IMR-90 (cell line): ENCODE results near the gene RNF11. TPM values are rescaled to one million over a fixed set of nuclear protein-coding genes. Genes with fewer than 3 reads are reported as not detected.

ENCODE experiments used
- ATAC-seq: fragments of 200-7000 bp; cut with Tn5 transposase; 2 replicates; pipeline ENCODE4 v1.9.1; 2020; ENCODE audit warnings: low read depth, mild to moderate bottlenecking, moderate library complexity
- BruUV-seq: library from RNA; stranded (reverse); fragments of 400-500 nt; replicated peaks from 2 replicates; lab custom pipeline; 2021; lab: Mats Ljungman, UMichigan
- CTCF ChIA-PET: fragments of 300-600 bp; formaldehyde crosslinking; extraction: SDS; loops from one replicate; lab custom pipeline; 2021; ENCODE audit warnings: antibody characterized with exemption; lab: Yijun Ruan, JAX
- POLR2A ChIA-PET: fragments of 300-600 bp; sonication (Branson Sonifier 250); formaldehyde crosslinking; loops from one replicate; lab custom pipeline; 2022; ENCODE audit warnings: antibody characterized with exemption; ENCODE audit not compliant: unreplicated experiment; lab: Charles Lee
- DNase-seq: peaks from one replicate; pipeline ENCODE4 v3.0.0; 2013
- H2AFZ ChIP-seq: replicated peaks from 2 replicates; pipeline ENCODE3; 2013; ENCODE audit warnings: low read length, mild to moderate bottlenecking; ENCODE audit not compliant: poor library complexity
- H2AK5ac ChIP-seq: 2 replicates; pipeline ENCODE4 v1.6.1; 2013; ENCODE audit warnings: low read depth, low read length, inconsistent platforms
- H2AK9ac ChIP-seq: replicated peaks from 2 replicates; pipeline ENCODE3; 2013; ENCODE audit warnings: mild to moderate bottlenecking, low read depth, low read length, moderate library complexity; ENCODE audit not compliant: poor library complexity
- H2BK120ac ChIP-seq: 2 replicates; pipeline ENCODE4 v1.6.1; 2013; ENCODE audit warnings: low read depth, low read length, inconsistent platforms
- H2BK15ac ChIP-seq: 3 replicates; pipeline ENCODE4 v1.6.1; 2013; ENCODE audit warnings: low read depth, low read length, inconsistent platforms
- H2BK20ac ChIP-seq: 2 replicates; pipeline ENCODE4 v1.6.1; 2013; ENCODE audit warnings: low read depth, mild to moderate bottlenecking, inconsistent platforms, low read length, moderate library complexity
- H2BK5ac ChIP-seq: 2 replicates; pipeline ENCODE4 v1.6.1; 2013; ENCODE audit warnings: mild to moderate bottlenecking, low read depth, low read length, inconsistent platforms; ENCODE audit not compliant: poor library complexity, severe bottlenecking
- H3K14ac ChIP-seq: replicated peaks from 2 replicates; pipeline ENCODE4 v1.6.1; 2013; ENCODE audit warnings: low read depth, low read length, inconsistent platforms
- H3K18ac ChIP-seq: 2 replicates; pipeline ENCODE4 v1.6.1; 2013; ENCODE audit warnings: low read depth, low read length, control low read depth
- H3K23ac ChIP-seq: 2 replicates; pipeline ENCODE4 v1.6.1; 2013; ENCODE audit warnings: low read depth, low read length, inconsistent platforms
- H3K27ac ChIP-seq: 2 replicates; pipeline ENCODE4 v1.5.1; 2013; ENCODE audit warnings: mild to moderate bottlenecking, control low read depth, low read length; ENCODE audit not compliant: insufficient read depth
- H3K27me3 ChIP-seq: 2 replicates; pipeline ENCODE4 v1.6.1; 2013; ENCODE audit warnings: low read length; ENCODE audit not compliant: control insufficient read depth, insufficient read depth
- H3K36me3 ChIP-seq: 2 replicates; pipeline ENCODE4 v1.6.1; 2013; ENCODE audit warnings: low read length, mixed read lengths; ENCODE audit not compliant: control insufficient read depth, insufficient read depth
- H3K4ac ChIP-seq: 2 replicates; pipeline ENCODE4 v1.6.1; 2013; ENCODE audit warnings: low read depth, low read length, inconsistent platforms
- H3K4me1 ChIP-seq: 2 replicates; pipeline ENCODE4 v1.6.1; 2013; ENCODE audit warnings: low read length, mixed read lengths; ENCODE audit not compliant: control insufficient read depth, insufficient read depth
- H3K4me2 ChIP-seq: 2 replicates; pipeline ENCODE4 v1.6.1; 2013; ENCODE audit warnings: low read depth, mild to moderate bottlenecking, control low read depth, low read length, moderate library complexity
- H3K4me3 ChIP-seq: 2 replicates; pipeline ENCODE4 v1.5.1; 2013; ENCODE audit warnings: low read depth, mild to moderate bottlenecking, control low read depth, low read length, moderate library complexity; ENCODE audit not compliant: insufficient read depth
- H3K56ac ChIP-seq: 2 replicates; pipeline ENCODE4 v1.6.1; 2013; ENCODE audit warnings: low read length, inconsistent platforms; ENCODE audit not compliant: insufficient read depth; ENCODE audit errors: extremely low read depth
- H3K79me1 ChIP-seq, 2 experiments: 2 replicates each; pipeline ENCODE4 v1.6.1; 2013; ENCODE audit warnings: low read length in 2 of 2, inconsistent platforms in 1 of 2, low read depth in 1 of 2
- H3K9ac ChIP-seq: 2 replicates; pipeline ENCODE4 v1.6.1; 2013; ENCODE audit warnings: low read depth, low read length, control low read depth
- H3K9me1 ChIP-seq: 2 replicates; pipeline ENCODE4 v1.6.1; 2013; ENCODE audit warnings: low read length, inconsistent platforms; ENCODE audit not compliant: insufficient read depth
- H3K9me3 ChIP-seq: 2 replicates; pipeline ENCODE4 v1.6.1; 2013; ENCODE audit warnings: low read length; ENCODE audit not compliant: control insufficient read depth, insufficient read depth
- H4K20me1 ChIP-seq: 2 replicates; pipeline ENCODE4 v1.6.1; 2013; ENCODE audit warnings: low read length, inconsistent platforms; ENCODE audit not compliant: insufficient read depth
- H4K5ac ChIP-seq: 2 replicates; pipeline ENCODE4 v1.6.1; 2013; ENCODE audit warnings: mild to moderate bottlenecking, low read depth, low read length, control low read depth
- H4K8ac ChIP-seq, 2 experiments: 2 replicates each; pipeline ENCODE4 v1.6.1; 2013; ENCODE audit warnings: low read depth in 2 of 2, low read length in 2 of 2, control low read depth in 1 of 2, inconsistent platforms in 1 of 2
- H4K91ac ChIP-seq: 2 replicates; pipeline ENCODE4 v1.6.1; 2013; ENCODE audit warnings: low read depth, low read length, inconsistent platforms; ENCODE audit not compliant: insufficient read depth
- BHLHE40 ChIP-seq: fragments of 150-350 bp; IDR thresholded peaks from 2 replicates; pipeline ENCODE4 v1.6.1; 2016; ENCODE audit warnings: mild to moderate bottlenecking, low read depth, low read length
- CEBPB ChIP-seq: IDR thresholded peaks from 2 replicates; pipeline ENCODE4 v1.6.1; 2012; ENCODE audit warnings: low read depth, low read length, improper control_type of control experiment
- CHD1 ChIP-seq: IDR thresholded peaks from 2 replicates; pipeline ENCODE4 v1.6.1; 2012; ENCODE audit warnings: low read depth, low read length, improper control_type of control experiment
- CTCF ChIP-seq: conservative IDR thresholded peaks from 2 replicates; pipeline ENCODE4 v1.5.1; 2012; ENCODE audit warnings: mild to moderate bottlenecking, low read depth, low read length, improper control_type of control experiment
- ELK1 ChIP-seq: fragments of 150-350 bp; IDR thresholded peaks from 2 replicates; pipeline ENCODE4 v1.6.1; 2016; ENCODE audit warnings: low read depth, mild to moderate bottlenecking, low read length, moderate library complexity, borderline replicate concordance
- MAFK ChIP-seq: IDR thresholded peaks from 2 replicates; pipeline ENCODE4 v1.6.1; 2012; ENCODE audit warnings: low read depth, low read length, improper control_type of control experiment
- MAZ ChIP-seq: IDR thresholded peaks from 2 replicates; pipeline ENCODE4 v1.6.1; 2012; ENCODE audit warnings: low read depth, mild to moderate bottlenecking, low read length, improper control_type of control experiment, moderate library complexity, borderline replicate concordance
- NFE2L2 ChIP-seq: fragments of 150-350 bp; IDR thresholded peaks from 2 replicates; pipeline ENCODE4 v1.6.1; 2016; ENCODE audit warnings: low read depth, mild to moderate bottlenecking, low read length
- POLR2A ChIP-seq: IDR thresholded peaks from 2 replicates; pipeline ENCODE4 v1.6.1; 2012; ENCODE audit warnings: mild to moderate bottlenecking, low read depth, low read length
- RAD21 ChIP-seq: IDR thresholded peaks from 2 replicates; pipeline ENCODE4 v1.6.1; 2012; ENCODE audit warnings: low read length, improper control_type of control experiment
- RCOR1 ChIP-seq: IDR thresholded peaks from 2 replicates; pipeline ENCODE4 v1.6.1; 2012; ENCODE audit warnings: mild to moderate bottlenecking, low read length, improper control_type of control experiment; ENCODE audit not compliant: insufficient replicate concordance
- RFX5 ChIP-seq: IDR thresholded peaks from 2 replicates; pipeline ENCODE4 v1.8.0; 2012; ENCODE audit warnings: low read depth, mild to moderate bottlenecking, low read length, moderate library complexity
- SMC3 ChIP-seq: fragments of 150-350 bp; IDR thresholded peaks from 2 replicates; pipeline ENCODE4 v1.6.1; 2016; ENCODE audit warnings: low read depth, mild to moderate bottlenecking, antibody characterized with exemption, low read length, moderate library complexity
- USF2 ChIP-seq: fragments of 150-350 bp; IDR thresholded peaks from 2 replicates; pipeline ENCODE4 v1.6.1; 2017; ENCODE audit warnings: mild to moderate bottlenecking, antibody characterized with exemption, low read length, low read depth
- WGBS, 2 experiments: methylation state at CpG; one replicate each; pipeline versions ENCODE4 v1.1.5 to v1.1.7; 2013; ENCODE audit warnings: missing lambda C conversion rate in 2 of 2; ENCODE audit not compliant: insufficient read length in 1 of 2; ENCODE audit errors: extremely low coverage in 2 of 2; 5-methylcytosine and 5-hydroxymethylcytosine counted together
- dilution Hi-C: fragments of 300-500 bp; cut with HindIII; formaldehyde crosslinking; loops from one replicate; pipeline ENCODE4 v1.14.3; 2018; ENCODE audit warnings: low sequenced_read_pairs; ENCODE audit not compliant: unreplicated experiment
- in situ Hi-C: fragments of 300-500 bp; cut with MboI; formaldehyde crosslinking; loops from 3 replicates; pipeline ENCODE4 v1.14.3; 2019; ENCODE audit warnings: low sequenced_read_pairs, inconsistent platforms, mixed read lengths
- intact Hi-C: fragments of 100-400 bp; cut with micrococcal nuclease; formaldehyde crosslinking; loops from 2 replicates; pipeline ENCODE4 v1.10.0; 2022
- polyA plus RNA-seq, 3 experiments: library from polyadenylated mRNA; depleted of rRNA; stranded (reverse); fragments of >200 nt; gene quantifications; 2 replicates each; pipeline ENCODE4 v1.2.3, GENCODE V29; 2012; ENCODE audit warnings: low replicate concordance in 1 of 3
- total RNA-seq: library from RNA; depleted of rRNA; stranded (reverse); fragments of >200 nt; gene quantifications from 2 replicates; pipeline ENCODE4 v1.2.3, GENCODE V29; 2012

Gene RNF11
- total and polyA plus RNA-seq, 2 of the 4 experiments (the other 2 are of a cell fraction), result 63.3 to 64.1 TPM

GRCh38 chr1:51282605-51283004 is 46.5 kb downstream of the RNF11 start:
- ATAC-seq (no peak), DNase-seq (no peak)
- no peak overlapping the region for H3K4ac ChIP-seq
- H3K9me3 ChIP-seq, result no peaks in the 10 kb centered on the region
- POLR2A ChIA-PET, result no interaction called here
- BruUV-seq, result no TSS peak
- no peak overlapping the region for H2BK120ac ChIP-seq
- intact Hi-C loops (no loop called here), in situ Hi-C loops (no loop called here), dilution Hi-C loops (no loop called here)
- H3K18ac ChIP-seq, result no peak overlapping the region
- no CpG with 5 or more reads among the region's 5 CpGs for WGBS, 2 experiments
- no peak overlapping the region for H2AFZ ChIP-seq
- H3K23ac ChIP-seq, result no peak overlapping the region
- H3K27ac ChIP-seq, result no peak overlapping the region
- no peak overlapping the region for H4K8ac ChIP-seq
- H3K4me1 ChIP-seq, result peaks cover 3% of the 10 kb centered on the region; the same call in 1 of the 2 replicates
- peaks cover 7% of the 10 kb centered on the region; the same call in 1 of the 2 replicates for H3K9me1 ChIP-seq
- no peaks in the 10 kb centered on the region for H4K20me1 ChIP-seq
- no peak overlapping the region for H3K4me2 ChIP-seq
- no peak overlapping the region for H2AK9ac ChIP-seq
- H2AK5ac ChIP-seq, result no peak overlapping the region
- H3K56ac ChIP-seq, result no peak overlapping the region
- TF ChIP-seq POLR2A (no peak), RCOR1 (no peak), BHLHE40 (no peak), ELK1 (no peak), NFE2L2 (no peak), CEBPB (no peak), SMC3 (no peak), RFX5 (no peak), CHD1 (no peak), MAFK (no peak), RAD21 (no peak), MAZ (no peak), USF2 (no peak), CTCF (no peak)
- H3K9ac ChIP-seq, result no peak overlapping the region
- H2BK5ac ChIP-seq, result no peak overlapping the region
- no peak overlapping the region for H3K4me3 ChIP-seq
- H3K36me3 ChIP-seq, result peaks cover 1% of the 10 kb centered on the region
- no peaks in the 10 kb centered on the region for H3K27me3 ChIP-seq
- no peak overlapping the region for H2BK20ac ChIP-seq
- CTCF ChIA-PET, result interaction anchor here (0.6 to 1.4 kb wide), 2 partner anchors 9 to 14 kb away, joined by 3 to 5 read pairs; no protein-coding TSS in a partner anchor
- H3K79me1 ChIP-seq, result peaks cover 0 to 11% of the 10 kb centered on the region in 2 experiments; a peak in 1 of 4 replicates
- no peak overlapping the region for H4K5ac ChIP-seq
- H3K14ac ChIP-seq, result no peak overlapping the region
- no peak overlapping the region for H2BK15ac ChIP-seq
- H4K91ac ChIP-seq, result no peak overlapping the region
